Sigmoid colon (tissue), 4 donors: ENCODE data around the gene THSD7A.

Experiments used
- POLR2AphosphoS5 ChIP-seq, 4 donors: sonication (generic); formaldehyde crosslinking; IDR thresholded peaks; one replicate each; pipeline ENCODE4 v1.6.1; 2017; ENCODE audit warnings: antibody characterized with exemption in 4 of 4
- TF ChIP-seq, protein P1 (sequence below), 4 experiments: fragments of 450-650 bp in 3 of 4; fragments of 200-600 bp in 1 of 4; IDR thresholded peaks; one replicate each; pipeline ENCODE4 v1.5.1; 2016 to 2019; ENCODE audit warnings: antibody characterized with exemption in 4 of 4, mild to moderate bottlenecking in 3 of 4, moderate library complexity in 2 of 4

DNA sequence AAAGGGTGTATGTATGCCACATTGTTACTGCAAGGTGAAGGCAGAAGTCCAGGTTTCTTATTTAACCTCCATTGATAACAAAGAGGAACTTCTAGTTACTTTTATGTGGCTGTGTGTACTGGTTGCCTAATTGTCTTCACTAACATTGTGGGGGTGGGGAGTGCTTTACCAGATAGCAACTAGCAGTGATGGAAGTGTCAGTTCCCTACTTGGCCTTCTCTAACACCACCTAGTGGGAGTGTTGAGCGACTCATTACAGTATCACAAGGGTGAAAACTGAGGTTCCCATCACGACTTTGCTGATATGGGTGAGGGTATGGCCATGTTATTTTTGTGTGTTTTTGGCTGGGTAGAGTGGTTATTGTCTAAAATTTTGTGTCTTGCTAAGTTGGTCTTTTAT is 274.4 kb downstream of the THSD7A start:
- no peak for TF ChIP-seq POLR2AphosphoS5 (IDR thresholded peaks at IDR 0.05)
- TF ChIP-seq, protein P1, sequence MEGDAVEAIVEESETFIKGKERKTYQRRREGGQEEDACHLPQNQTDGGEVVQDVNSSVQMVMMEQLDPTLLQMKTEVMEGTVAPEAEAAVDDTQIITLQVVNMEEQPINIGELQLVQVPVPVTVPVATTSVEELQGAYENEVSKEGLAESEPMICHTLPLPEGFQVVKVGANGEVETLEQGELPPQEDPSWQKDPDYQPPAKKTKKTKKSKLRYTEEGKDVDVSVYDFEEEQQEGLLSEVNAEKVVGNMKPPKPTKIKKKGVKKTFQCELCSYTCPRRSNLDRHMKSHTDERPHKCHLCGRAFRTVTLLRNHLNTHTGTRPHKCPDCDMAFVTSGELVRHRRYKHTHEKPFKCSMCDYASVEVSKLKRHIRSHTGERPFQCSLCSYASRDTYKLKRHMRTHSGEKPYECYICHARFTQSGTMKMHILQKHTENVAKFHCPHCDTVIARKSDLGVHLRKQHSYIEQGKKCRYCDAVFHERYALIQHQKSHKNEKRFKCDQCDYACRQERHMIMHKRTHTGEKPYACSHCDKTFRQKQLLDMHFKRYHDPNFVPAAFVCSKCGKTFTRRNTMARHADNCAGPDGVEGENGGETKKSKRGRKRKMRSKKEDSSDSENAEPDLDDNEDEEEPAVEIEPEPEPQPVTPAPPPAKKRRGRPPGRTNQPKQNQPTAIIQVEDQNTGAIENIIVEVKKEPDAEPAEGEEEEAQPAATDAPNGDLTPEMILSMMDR (IDR thresholded peaks at IDR 0.05): no peak
